ENCODE data around the gene NDOR1.
"Not testable (repeated sequence)": the region's sequence is repeated elsewhere in the genome, so short reads cannot be mapped to it uniquely, and the experiment has no call there.

Gene NDOR1

DNA sequence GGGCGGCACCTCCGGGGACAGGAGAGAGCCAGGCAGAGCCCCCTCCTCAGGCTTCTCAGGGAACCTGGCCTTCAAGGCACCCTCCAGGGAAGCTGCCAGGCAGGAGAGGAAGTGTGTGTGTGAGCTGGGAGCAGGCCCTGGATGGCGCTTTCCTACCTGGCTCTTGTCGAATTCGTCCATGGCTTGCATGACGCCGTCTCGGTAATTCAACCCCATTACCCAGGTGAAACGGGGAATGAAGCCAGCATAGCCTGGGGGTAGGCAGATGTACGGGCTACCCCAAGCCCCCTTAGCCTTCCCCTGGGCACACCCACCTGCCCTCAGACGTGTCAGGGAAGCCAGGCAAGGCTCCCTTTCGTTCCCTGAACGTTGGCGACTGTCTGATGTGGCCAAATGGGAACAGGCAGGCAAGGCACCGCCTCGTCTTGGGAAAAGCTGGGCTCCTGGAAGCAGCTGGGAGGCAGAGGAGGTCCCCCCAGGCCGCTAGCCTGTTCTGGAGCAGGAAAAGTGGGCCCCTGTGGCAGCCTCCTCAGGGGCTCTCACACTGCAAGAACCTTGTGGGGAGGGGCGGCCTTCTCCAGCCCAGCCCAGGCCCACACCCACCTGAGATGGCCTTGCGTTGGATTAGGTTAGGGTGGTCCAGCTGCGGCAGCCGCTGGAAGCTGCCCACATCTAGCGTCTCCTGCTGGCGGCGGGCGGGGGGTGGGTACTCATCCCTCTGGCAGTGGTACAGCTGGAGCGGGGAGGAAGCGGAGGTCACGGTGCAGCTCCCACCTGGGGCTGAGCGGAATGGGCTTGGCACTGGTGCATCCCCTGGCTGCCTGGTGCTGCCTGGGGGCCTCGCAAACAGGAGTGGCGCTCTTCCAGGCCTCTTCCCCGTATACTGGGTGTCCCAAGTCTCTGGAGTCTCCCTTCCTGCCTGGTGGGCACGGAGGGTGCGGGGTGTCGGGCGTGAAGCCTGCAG lies 39.3 kb downstream of the NDOR1 start:
- no peak for DNase-seq (ENCODE audit: low read depth)

DNA sequence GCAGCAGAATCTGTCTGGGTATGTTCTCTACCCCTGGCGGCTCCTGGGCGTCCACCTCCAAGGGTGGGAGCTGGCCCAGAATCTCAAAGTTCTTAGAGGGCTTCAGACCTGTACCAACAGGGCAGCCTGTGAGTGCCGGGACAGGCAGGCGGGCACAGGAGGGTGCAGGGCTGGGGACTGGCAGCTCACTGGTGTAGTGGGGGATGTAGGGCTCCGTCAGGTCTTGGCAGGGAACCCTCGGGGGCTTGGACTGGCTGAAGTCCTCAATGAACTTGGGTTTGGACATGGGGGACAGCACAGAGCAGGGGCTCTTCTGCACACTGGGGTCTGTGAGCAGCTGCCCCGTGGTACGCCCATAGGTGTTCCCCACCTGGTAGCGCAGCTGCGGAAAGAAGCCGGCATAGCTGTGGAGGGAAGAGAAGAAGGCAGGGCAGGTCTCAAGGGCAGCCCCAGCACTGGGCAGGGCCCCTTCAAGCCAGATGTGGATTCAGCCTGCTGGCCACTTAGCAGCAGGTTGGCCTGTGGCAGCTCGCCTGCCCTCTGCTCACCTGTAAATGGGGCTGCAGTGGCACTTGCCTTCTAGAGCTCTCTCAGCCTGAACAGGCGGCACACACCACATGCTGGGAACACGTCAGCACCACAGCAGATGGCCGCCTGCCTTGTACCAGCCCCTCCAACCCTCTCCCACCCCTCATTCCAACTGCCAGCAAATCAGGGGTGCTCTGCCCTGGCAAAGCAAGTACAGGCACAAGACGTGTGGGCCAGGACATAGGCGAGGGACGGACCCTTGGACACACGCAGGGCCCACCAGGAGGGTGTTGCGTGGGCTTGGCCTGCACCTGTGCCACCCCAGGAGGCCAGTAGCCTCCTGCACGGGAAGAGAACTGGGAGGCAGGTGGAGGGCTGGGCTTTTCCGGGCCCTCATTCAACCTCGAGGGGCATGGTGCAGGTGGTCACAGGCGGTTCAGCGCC lies 40.2 kb downstream of the NDOR1 start:
- DNase-seq (ENCODE audit: low read depth) = no peak

DNA sequence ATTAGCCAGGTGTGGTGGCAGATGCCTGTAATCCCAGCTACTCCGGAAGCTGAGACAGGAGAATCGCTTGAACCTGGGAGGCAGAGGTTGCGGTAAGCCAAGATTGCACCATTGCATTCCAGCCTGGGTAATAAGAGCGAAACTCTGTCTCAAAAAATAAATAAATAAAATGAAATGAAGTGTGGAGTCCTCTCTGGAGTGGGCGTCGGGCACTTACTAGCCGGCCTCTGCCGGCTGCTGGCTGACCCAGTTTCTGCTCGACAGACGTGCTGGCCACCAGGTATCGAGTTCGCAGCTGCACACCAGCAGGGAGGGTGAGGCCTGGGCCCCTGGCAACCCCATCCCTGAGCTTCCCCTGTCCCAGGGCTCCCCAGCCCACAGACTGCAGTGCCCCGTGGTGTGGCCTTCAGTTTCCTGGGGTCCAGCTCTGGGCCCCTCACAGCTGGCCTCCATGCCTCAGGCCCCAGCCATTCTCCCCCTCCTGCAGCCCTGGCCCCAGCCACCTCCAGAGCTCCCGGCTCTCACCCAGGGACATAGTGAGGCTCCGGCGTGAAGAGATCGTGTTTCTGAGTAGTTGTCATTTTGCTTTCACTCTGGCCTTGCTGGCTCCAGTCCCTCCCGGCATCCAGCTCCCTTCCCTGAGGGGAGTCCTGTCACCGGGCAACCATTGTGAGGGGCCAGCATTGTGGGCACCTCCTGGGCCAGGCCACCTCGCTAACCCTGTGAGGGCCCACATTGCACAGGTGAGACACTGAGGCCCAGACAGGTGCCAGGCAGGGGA lies 41.8 kb downstream of the NDOR1 start:
- no peak for DNase-seq (ENCODE audit: low read depth)

DNA sequence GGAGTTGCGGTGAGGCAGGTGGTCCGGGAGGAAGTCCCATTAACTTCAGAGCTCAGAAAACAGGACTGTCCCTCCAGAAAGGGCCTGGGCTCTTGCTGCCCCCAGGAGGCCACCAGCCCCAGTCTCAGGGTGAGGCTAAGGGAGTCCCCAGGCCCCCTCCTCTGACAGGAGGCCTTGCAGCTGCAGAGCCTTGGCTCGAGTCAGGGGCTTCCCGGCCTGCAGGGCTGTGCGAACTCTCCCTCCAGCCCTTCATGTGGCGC lies 42.3 kb downstream of the NDOR1 start:
- DNase-seq (ENCODE audit: low read depth) = no peak

DNA sequence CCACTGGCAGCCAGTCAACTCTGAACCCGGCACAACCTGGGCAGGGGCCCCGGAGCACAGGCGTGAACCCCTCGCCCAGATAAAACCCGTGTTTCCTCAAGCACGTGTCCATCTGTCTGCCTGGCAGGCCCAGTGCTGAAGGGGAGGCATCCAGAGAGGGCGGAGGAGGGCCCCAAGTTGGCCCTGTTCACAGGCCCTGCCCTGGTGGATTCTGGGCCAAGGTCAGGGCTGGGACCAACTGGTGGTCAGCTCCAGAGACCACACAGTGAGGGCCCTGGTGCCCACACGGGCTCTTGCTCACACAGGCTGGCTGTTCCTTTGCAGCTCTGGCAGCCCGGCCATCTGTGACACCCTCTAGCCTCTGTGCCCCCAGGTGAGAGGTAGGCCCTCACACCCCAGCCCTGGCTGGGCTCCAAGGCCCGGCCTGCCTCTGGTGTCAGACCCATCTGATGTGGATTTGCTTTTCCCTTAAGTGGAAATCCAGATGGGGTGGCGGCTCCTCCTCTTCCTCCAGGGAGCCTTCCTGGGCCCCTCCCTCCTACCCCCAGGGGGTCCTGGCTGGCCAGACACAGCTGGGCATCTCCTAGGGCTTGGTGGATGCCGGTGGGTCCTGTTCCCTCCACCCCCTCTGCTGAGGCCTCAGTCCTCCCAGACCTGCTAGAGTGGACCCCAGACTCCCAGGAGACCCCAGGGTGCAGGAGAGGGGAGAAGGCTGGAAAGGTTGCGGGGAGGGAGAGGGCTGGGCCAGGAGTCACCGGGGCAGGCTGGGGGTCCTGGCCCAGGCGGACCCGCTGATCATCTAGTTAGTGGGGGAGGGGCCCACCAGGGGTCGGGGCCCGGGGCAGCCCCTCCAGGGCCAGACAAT lies 45.1 kb downstream of the NDOR1 start:
- DNase-seq (ENCODE audit: low read depth) = no peak

DNA sequence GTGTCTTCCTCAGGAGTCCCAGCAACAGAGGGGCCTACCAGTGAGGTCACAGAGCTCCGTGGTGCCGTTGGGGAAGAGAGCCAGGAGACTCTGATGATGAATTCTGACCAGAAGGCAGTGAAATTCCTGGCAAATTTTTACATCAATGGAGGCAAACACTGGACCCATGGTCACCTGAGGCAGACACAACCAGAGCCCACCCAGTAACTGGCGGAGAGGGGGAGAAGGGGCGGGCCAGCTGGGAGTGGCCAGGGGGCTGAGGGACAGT lies 45.6 kb downstream of the NDOR1 start, which contains the start of gene STPG3:
TSS of gene STPG3 (plus strand) at position 93 of the 268 bp plus-strand sequence. CDS start at position 94, 1 bp downstream.
- no peak for DNase-seq (ENCODE audit: low read depth)

DNA sequence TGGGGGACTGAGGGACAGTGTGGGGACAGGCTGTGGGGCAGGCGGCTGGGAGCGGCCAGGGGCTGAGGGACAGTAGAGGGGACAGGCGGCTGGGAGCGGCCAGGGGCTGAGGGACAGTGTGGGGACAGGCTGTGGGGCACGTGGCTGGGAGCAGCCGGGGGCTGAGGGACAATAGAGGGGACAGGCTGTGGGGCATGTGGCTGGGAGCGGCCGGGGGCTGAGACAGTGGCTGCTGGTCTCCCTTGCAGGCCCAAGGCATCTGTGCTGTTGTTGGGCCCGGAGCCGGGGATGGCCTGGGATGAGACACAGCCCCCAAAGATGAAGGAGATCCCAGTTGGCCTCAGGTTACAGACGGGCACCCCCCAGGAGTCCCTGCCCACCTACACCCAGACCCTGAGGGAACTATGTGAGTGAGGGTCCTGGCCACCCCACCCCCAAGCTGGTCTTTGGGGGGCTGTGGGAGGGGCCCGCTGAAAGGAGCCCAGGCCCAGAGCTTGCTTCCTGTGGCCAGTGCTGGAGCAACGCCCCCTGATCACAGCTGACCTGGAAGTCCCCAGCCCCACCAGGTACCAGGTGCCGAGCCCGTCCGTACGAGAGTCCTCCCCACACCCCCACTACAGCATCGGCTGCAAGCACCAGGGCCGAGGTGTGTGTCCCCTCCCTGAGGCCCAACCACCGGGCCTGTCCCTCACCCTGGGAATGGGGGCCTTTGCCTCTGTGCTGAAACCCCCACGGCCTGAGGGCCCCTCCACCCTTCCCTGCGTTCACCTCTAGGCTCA lies 46.2 kb downstream of the NDOR1 start:
- DNase-seq (ENCODE audit: low read depth) = no peak

DNA sequence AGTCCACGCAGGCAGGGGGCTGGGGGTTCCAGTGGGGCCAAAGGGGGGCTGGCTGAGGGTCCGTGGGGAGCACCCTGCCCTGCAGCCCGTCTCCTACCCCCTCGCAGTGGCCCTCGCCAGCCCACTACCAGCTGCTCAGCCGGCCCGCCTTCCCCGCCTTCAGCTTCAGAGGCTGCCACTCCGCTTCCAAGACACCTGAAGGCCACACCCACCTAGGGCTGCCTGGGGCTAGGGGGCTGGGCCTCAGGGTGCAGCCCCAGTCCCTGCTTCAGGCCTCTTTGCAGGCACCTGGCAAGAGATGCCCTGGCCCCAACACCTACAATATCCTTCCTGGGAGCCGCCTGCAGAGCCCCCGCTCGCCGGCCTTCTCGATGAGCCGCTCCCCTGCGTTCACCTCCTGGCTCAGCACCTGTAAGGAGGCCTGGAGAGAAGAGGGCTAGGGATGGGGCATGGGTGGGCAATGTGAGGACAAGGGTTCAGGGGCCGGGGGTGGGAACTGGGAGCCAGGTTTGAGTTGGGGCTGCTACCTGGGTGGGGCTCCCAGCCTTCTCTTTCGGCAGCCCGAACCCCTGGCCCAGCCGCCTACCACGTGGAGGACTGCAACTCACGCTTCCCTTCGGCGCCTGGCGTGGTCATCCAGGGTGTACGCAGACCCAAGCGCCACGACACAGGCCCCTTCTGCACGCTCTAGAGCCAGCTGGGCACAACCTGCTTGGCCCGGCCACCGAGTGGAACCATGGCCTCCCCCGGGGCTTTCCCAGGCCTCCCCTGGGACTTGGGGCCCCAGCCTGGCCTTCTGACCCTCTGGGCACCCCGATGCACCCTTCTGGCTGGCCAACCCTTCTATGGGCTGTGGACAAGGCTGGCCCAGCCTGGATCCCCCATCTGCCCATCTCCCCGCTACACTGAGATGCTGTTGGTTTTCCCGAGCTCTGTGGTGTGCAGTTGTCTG lies 47.3 kb downstream of the NDOR1 start:
- no peak for DNase-seq (ENCODE audit: low read depth)

DNA sequence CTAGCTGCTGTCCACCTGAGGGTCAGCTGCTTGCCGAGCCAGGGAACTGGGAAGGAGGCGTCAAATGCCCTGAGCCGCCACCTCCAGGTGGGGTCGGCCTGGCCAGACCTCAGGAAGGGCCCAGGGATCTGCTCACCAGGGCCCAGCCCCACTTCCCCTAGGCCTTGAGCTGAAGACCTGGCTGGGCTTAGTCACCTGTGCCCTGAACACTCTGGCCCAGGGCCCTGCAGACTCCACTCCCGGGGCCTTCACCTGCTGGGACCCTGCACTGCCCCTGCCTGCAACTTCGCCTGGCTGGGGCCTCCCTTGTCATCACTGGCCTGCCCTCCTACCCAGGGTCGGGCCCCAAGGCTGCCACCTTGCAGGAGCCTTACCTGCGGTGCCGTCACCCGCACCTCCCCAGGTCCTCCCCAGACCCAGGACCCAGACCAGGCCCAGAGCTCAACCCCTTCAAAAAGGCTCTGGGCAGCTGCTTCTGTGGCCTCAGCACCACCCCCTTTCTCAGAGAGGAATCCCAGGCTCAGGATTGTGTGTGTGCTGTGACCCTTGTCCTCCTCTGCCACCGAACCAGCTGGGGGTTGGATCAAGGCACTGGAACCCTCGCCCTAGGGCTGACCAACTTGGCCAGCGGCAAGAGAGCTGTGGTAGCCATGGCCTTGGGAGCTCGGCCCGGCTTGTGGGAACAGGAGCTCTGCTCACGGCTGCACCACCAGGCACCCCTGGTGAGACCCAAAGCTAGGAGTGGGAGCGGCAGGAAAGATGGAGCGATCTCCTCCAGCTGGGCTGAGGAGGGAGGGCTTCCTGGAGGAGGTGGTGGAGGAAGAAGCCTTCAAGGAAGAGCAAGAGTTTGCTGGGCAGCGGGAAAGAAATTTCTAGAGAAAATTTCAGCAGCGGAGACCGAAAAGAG lies 48.5 kb downstream of the NDOR1 start:
- DNase-seq (ENCODE audit: low read depth) = no peak

DNA sequence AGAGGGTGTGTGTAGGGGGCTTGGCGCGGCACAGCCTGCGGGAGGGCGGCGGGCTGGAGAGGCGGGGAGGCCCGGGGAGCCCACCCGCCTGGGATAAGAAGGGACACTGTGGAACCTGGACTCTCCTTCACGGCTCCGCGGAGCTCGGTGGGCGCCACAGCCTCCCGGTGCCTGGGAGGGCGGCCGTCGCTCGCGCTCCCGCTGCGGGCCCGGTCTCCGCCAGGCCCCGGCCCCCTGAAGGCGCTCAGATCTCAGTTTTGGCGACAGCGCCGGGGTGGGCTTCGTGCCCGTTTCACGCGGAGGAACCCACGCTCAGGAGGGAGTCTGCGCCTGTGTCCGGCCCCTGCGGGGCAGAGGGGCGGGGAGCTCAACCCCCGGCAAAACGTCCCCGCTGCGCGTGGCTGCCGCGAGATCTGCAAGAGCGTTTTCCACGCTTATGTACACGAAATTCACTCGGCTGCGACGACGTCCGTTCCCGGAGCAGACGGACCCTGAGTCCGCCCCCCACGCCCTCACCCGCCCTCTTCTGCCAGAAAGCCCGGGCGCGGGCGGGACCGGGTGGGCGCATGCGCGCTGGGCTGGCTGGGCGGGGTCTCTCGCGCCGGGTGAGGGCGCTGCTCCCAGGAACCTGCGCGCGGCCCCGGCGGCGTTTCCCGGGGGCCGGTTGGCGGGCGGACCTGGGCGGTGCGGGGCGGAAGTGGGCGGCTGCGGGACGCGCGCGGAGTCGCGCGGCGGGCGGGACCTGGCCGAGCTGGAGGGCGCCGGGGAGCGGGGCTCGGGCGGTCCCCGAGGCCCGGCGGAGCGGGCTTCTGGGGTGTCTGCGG lies 49.3 kb downstream of the NDOR1 start, which contains the start of gene NELFB:
TSS of gene NELFB (plus strand) at position 704 of the 824 bp plus-strand sequence.
- DNase-seq (ENCODE audit: low read depth) = peak; percentile 96

DNA sequence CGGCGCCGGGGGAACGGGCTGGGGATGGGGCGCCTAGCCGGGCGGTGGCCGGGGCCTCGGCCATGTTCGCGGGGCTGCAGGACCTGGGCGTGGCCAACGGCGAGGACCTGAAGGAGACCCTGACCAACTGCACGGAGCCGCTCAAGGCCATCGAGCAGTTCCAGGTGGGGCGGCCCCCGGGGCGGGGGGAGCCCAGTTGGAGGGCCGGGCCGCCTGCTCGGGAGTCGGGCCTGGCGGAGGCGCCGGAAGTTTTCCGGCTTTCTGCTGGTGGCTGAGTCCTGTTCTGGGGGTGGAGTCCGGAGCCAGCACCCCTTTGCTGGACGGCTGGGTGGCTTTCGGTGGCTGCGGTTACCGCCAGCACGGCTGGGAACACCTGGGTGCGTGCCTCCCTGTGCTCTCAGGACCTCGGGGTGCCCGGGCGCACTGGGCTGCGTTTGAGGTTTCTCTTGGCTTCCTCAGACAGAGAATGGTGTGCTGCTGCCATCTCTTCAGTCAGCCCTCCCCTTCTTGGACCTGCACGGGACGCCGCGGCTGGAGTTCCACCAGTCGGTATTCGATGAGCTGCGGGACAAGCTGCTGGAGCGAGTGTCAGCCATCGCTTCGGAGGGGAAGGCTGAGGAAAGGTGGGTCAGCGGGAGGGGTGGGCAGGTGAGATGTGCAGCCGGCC lies 50.1 kb downstream of the NDOR1 start:
- DNase-seq (ENCODE audit: low read depth) = no peak

DNA sequence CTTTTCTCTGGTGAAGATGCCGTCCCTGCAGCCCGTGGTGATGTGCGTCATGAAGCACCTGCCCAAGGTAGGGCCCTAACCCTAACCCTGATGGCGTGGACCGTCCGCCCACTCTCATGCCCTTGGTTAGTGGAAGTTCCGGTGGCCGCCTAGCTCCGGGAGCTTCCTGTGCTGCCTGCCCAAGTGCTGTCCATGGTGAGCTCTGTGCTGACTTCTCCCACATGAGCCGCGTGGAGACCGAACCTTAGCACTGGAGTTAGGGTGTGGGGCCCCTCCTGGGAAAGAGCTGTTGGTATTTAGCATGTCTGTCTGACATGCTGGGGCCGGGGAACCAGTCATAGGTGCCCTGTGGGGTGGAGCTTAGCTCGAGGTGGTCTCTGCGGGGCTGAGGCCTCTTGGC lies 50.9 kb downstream of the NDOR1 start:
- no peak for DNase-seq (ENCODE audit: low read depth)

DNA sequence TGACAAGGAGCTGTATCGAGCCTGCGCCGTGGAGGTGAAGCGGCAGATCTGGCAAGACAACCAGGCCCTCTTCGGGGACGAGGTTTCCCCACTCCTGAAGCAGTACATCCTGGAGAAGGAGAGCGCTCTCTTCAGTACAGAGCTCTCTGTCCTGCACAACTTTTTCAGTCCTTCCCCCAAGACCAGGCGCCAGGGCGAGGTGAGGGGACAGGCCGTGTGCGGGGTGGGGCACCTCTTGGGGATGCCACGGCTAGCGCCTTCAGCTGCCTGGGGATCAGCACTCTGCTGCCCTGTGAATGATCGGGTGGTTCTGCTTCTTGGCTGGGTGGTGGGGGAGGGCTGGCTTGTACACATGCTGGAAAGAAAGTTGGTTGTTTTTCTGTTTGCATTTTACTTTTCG lies 51.4 kb downstream of the NDOR1 start:
- no peak for DNase-seq (ENCODE audit: low read depth)

DNA sequence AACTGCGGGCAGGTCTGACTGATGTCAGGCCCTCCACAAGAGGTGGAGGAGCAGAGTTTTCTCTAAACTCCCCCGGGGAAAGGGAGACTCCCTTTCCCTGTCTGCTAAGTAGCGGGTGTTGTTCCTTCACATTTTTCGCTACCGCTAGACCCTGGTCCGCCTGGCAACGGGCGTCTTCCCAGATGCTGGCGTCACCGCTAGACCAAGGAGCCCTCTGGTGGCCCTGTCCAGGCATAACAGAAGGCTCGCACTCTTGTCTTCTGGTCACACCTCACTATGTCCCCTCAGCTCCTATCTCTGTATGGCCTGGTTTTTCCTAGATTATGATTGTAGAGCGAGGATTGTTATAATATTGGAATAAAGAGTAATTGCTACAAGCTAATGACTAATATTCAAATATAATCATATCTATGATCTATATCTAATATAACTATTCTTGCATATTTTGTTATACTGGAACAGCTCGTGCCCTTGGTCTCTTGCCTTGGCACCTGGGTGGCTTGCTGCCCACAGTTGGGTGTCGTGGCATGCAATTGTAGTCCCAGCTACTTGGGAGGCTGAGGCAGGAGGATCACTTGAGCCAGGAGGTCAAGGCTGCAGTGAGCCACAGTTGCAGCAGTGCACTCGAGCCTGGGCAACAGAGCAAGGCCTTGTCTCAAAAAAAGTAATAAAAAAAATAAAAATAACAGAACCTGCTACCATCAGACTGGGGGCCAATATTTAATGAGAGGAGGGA lies 56.8 kb downstream of the NDOR1 start:
- DNase-seq (ENCODE audit: low read depth) = not testable (repeated sequence)

DNA sequence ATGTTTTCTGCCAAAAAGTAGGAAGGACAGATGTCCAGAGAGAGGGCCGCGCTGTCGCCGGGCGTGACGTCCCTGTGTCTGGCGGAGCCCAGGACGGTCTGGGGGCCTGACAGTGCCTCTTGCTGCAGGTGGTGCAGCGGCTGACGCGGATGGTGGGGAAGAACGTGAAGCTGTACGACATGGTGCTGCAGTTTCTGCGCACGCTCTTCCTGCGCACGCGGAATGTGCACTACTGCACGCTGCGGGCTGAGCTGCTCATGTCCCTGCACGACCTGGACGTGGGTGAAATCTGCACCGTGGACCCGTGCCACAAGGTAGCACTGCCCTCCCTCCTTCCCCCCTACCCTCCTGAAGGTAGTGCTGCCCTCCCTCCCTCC lies 57.4 kb downstream of the NDOR1 start:
- DNase-seq (ENCODE audit: low read depth) = no peak

DNA sequence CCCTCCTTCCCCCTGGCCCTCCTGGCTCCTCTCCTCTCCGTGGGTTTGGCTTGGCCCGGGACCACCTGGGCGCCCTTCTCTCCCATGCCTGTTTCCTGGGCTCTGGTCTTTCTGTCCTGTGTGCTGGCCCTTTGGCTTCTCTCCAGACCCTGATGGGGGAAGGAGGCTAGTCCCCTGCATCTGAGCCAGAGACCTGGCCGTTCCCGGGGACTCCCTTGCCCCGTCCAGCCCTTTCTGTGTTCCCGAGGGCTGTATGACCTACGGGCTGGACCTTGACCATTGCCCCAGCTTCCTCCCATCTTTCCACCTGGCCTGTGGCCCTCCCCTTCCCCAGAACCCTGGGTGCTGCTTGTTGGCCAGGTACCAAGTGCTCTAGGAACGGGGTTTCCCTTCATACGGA lies 58.0 kb downstream of the NDOR1 start:
- no peak for DNase-seq (ENCODE audit: low read depth)

All from stimulated activated CD8-positive, alpha-beta memory T cell treated with anti-CD3 and anti-CD28 coated beads, Interleukin-4, amount 100 ng/mL, for 24 hours (primary cell).